Heart left ventricle (tissue), 16 donors: ENCODE data around the gene SLC13A3. TPM values are rescaled to one million over a fixed set of nuclear protein-coding genes. Genes with fewer than 3 reads are reported as not detected.

Experiments
- ATAC-seq, 4 donors: fragments of 200-7000 bp; cut with Tn5 transposase; one replicate each; pipeline ENCODE4 v1.9.1; 2020 to 2022; ENCODE audit warnings: moderate library complexity in 4 of 4, mild to moderate bottlenecking in 3 of 4, moderate number of reproducible peaks in 1 of 4
- DNase-seq, 5 donors: peaks; one replicate each; pipeline ENCODE4 v3.0.0-alpha.2; 2020
- H3K27ac ChIP-seq, 12 donors: fragments of 200-600 bp; sonication (generic) in 4 of 12; one replicate each; pipeline versions ENCODE4 v1.5.0 to v1.8.0; 2016 to 2022; ENCODE audit warnings: mild to moderate bottlenecking in 2 of 12
- H3K27me3 ChIP-seq, 9 donors: fragments of 200-600 bp; sonication (generic) in 2 of 9; one replicate each; pipeline versions ENCODE4 v1.5.1 to v1.8.0; 2016 to 2022; ENCODE audit warnings: mild to moderate bottlenecking in 3 of 9
- H3K36me3 ChIP-seq, 9 donors: fragments of 200-600 bp; sonication (generic) in 2 of 9; one replicate each; pipeline versions ENCODE4 v1.5.0 to v1.8.0; 2018 to 2022; ENCODE audit warnings: mild to moderate bottlenecking in 2 of 9
- H3K4me1 ChIP-seq, 12 donors: fragments of 200-600 bp; sonication (generic) in 4 of 12; one replicate each; pipeline versions ENCODE4 v1.5.0 to v1.8.0; 2016 to 2022; ENCODE audit warnings: mild to moderate bottlenecking in 3 of 12
- H3K4me3 ChIP-seq, 12 donors: fragments of 200-600 bp; sonication (generic) in 4 of 12; one replicate each; pipeline versions ENCODE4 v1.5.0 to v1.8.0; 2017 to 2022; ENCODE audit warnings: mild to moderate bottlenecking in 9 of 12, moderate library complexity in 4 of 12
- H3K9me3 ChIP-seq, 12 donors: fragments of 200-600 bp; sonication (generic) in 4 of 12; one replicate each; pipeline versions ENCODE4 v1.5.0 to v1.8.0; 2016 to 2022; ENCODE audit warnings: mild to moderate bottlenecking in 1 of 12
- CTCF ChIP-seq, 12 donors: fragments of 200-600 bp; sonication (generic) in 4 of 12; IDR thresholded peaks; one replicate each; pipeline versions ENCODE4 v1.5.0 to v1.8.0; 2018 to 2022; ENCODE audit warnings: antibody characterized with exemption in 12 of 12, mild to moderate bottlenecking in 5 of 12
- POLR2A ChIP-seq, 2 donors: fragments of 450-650 bp; IDR thresholded peaks; one replicate each; pipeline ENCODE4 v1.6.1; 2017; ENCODE audit warnings: antibody characterized with exemption in 2 of 2, mild to moderate bottlenecking in 2 of 2, moderate library complexity in 2 of 2
- WGBS, 4 donors: extraction: QIAGEN DNeasy Blood & Tissue Kit in 2 of 4; methylation state at CpG; one replicate each; pipeline versions ENCODE4 v1.1.5 to v1.1.7; 2013 to 2018; 5-methylcytosine and 5-hydroxymethylcytosine counted together
- intact Hi-C, 10 donors: fragments of 100-400 bp; cut with DNase I; formaldehyde crosslinking; loops; one replicate each; pipeline versions ENCODE4 v1.11.1 to v1.14.2; 2022
- polyA plus RNA-seq, 2 donors: library from polyadenylated mRNA; stranded (reverse); fragments of 200-250 nt; gene quantifications; one replicate each; pipeline ENCODE4 v1.2.3, GENCODE V29; 2013
- total RNA-seq, 9 donors: library from RNA; depleted of rRNA in 2 of 9; stranded (reverse); fragments of >200 nt in 2 of 9; fragmentation: NEBNext Ultra II Directional in 3 of 9; extraction: Animal tissue kit (Norgen Biotek cat#: 25700) in 3 of 9; gene quantifications; one replicate each; pipeline versions ENCODE4 v1.1.0 to v1.2.4, GENCODE V29; 2016 to 2023
- donor health status: ischemic (EF 13 %, LVEDD 7.1; RV severe dilation, severe dysfunction).
- donor health status: healthy with polysubstance abuse.
- donor health status: DM: no; HTN: yes; CAD: no.
- donor health status: DM: no; HTN: no; CAD: no.
- donor health status: ischemic (EF 25% LVEDD 6.9; RV normal size, moderate dysfunction).
- donor health status: ischemic (EF 25% LVEDD 5.7; RV mildly dilated, moderate dysfunction).
- donor health status: healthy.
- donor health status: DM: yes; HTN: yes; CAD: no.
- donor health status: ischemic (EF 35%, LVEDD 5.7; RV mildly dilated, moderate dysfunction).
- donor health status: nonischemic (EF 11% LVEDD 7.7; RV severe dilation, severe dysfunction).
- donor health status: DM: yes; HTN: yes; CAD: no.
- donor health status: PGD.
- donor health status: ischemic (EF 29% LVEDD 5.4; RV normal size, mild dysfunction).
- donor health status: nonischemic (EF 23%, LVEDD 6.1; RV moderate dilation, normal function).

SLC13A3 gene
- total and polyA plus RNA-seq, 11 donors: 0.13 to 2.6 (median 0.54) TPM

GRCh38 chr20:46648903-46649649 is 2.2 kb downstream of the SLC13A3 start:
- peaks cover 0 to 29% (median 12%) of the 10 kb centered on the region in 9 donors for H3K27me3 ChIP-seq
- H3K9me3 ChIP-seq: no peaks in the 10 kb centered on the region
- peaks cover 0 to 7% (median 0%) of the 10 kb centered on the region in 12 donors for H3K4me1 ChIP-seq
- H3K4me3 ChIP-seq: no peak overlapping the region
- WGBS, 4 donors: 65 to 70% (median 67%) methylated on average over 8 of the region's 8 CpGs
- H3K27ac ChIP-seq: no peak overlapping the region
- ATAC-seq (no peak), DNase-seq (no peak)
- no peak for TF ChIP-seq POLR2A (IDR thresholded peaks at IDR 0.05)
- TF ChIP-seq CTCF (IDR thresholded peaks at IDR 0.05): no peak
- intact Hi-C loops: no loop called here
- H3K36me3 ChIP-seq: no peaks in the 10 kb centered on the region

GRCh38 chr20:46647469-46647868 is 3.8 kb downstream of the SLC13A3 start:
- no peak overlapping the region for H3K27ac ChIP-seq

GRCh38 chr20:46646659-46647380 is 4.4 kb downstream of the SLC13A3 start:
- H3K4me3 ChIP-seq: no peak overlapping the region
- intact Hi-C loops: no loop called here
- WGBS, 4 donors: 71 to 83% (median 77%) methylated on average over 3 of the region's 3 CpGs

More at GRCh38 chr20:46647469-46647868, 3.8 kb downstream of the SLC13A3 start:
- no peak overlapping the region for H3K4me3 ChIP-seq
- DNase-seq: no peak
- TF ChIP-seq POLR2A (IDR thresholded peaks at IDR 0.05) (no peak), CTCF (IDR thresholded peaks at IDR 0.05) (no peak)
- H3K36me3 ChIP-seq: no peaks in the 10 kb centered on the region
- ATAC-seq: no peak
- H3K9me3 ChIP-seq: no peaks in the 10 kb centered on the region
- intact Hi-C loops: no loop called here
- 49 to 68% (median 53%) methylated on average over 4 of the region's 4 CpGs for WGBS, 4 donors
- H3K4me1 ChIP-seq: peaks cover 0 to 7% (median 0%) of the 10 kb centered on the region in 12 donors
- peaks cover 0 to 25% (median 12%) of the 10 kb centered on the region in 9 donors for H3K27me3 ChIP-seq

More at GRCh38 chr20:46646659-46647380, 4.4 kb downstream of the SLC13A3 start:
- no peaks in the 10 kb centered on the region for H3K9me3 ChIP-seq
- DNase-seq (no peak), ATAC-seq (no peak)
- no peaks in the 10 kb centered on the region for H3K36me3 ChIP-seq
- peaks cover 0 to 20% (median 8%) of the 10 kb centered on the region in 9 donors for H3K27me3 ChIP-seq
- H3K27ac ChIP-seq: no peak overlapping the region
- TF ChIP-seq CTCF (IDR thresholded peaks at IDR 0.05) (no peak), POLR2A (IDR thresholded peaks at IDR 0.05) (no peak)
- H3K4me1 ChIP-seq: peaks cover 0 to 11% (median 0%) of the 10 kb centered on the region in 12 donors
